Endothelial cell of umbilical vein (primary cell): ENCODE measurements around the gene PGLYRP4.

Source experiments
- EZH2 ChIP-seq: IDR thresholded peaks from 2 replicates; pipeline ENCODE4 v1.6.1; 2012; ENCODE audit warnings: borderline replicate concordance, low read depth, mild to moderate bottlenecking, moderate library complexity, low read length, inconsistent platforms; ENCODE audit not compliant: severe bottlenecking
- FOS ChIP-seq: IDR thresholded peaks from 2 replicates; pipeline ENCODE4 v1.6.1; 2011; ENCODE audit warnings: mild to moderate bottlenecking, low read length, moderate library complexity, borderline replicate concordance; ENCODE audit not compliant: insufficient read depth
- GATA2 ChIP-seq: IDR thresholded peaks from 2 replicates; pipeline ENCODE4 v1.7.0; 2011; ENCODE audit warnings: low read depth, mild to moderate bottlenecking, moderate library complexity, mixed read lengths, low read length; ENCODE audit not compliant: insufficient read length, insufficient read depth
- JUN ChIP-seq: IDR thresholded peaks from 2 replicates; pipeline ENCODE4 v1.6.1; 2011; ENCODE audit warnings: borderline replicate concordance, low read depth; ENCODE audit not compliant: insufficient read length, insufficient read depth
- MAX ChIP-seq: IDR thresholded peaks from 2 replicates; pipeline ENCODE4 v1.6.1; 2011; ENCODE audit not compliant: insufficient read depth, insufficient read length
- MYC ChIP-seq: IDR thresholded peaks from one replicate; pipeline ENCODE4 v1.6.1; 2011; ENCODE audit warnings: mild to moderate bottlenecking, low read depth, low read length
- POLR2A ChIP-seq: IDR thresholded peaks from 2 replicates; pipeline ENCODE4 v1.6.1; 2012; ENCODE audit warnings: low read depth, mild to moderate bottlenecking, control low read depth, low read length
- POLR2AphosphoS5 ChIP-seq: IDR thresholded peaks from 2 replicates; pipeline ENCODE4 v1.6.1; 2012; ENCODE audit warnings: low read depth, mild to moderate bottlenecking, control low read depth, low read length, moderate library complexity; ENCODE audit not compliant: insufficient read depth
- TF ChIP-seq, protein P1 (sequence below), 2 donors: IDR thresholded peaks; 1 replicate in 1 of 2; 2 replicates in 1 of 2; pipeline ENCODE4 v1.5.1; 2011; ENCODE audit warnings: low read length in 2 of 2, mild to moderate bottlenecking in 2 of 2, moderate library complexity in 2 of 2, control low read depth in 1 of 2, inconsistent platforms in 1 of 2, low read depth in 1 of 2; ENCODE audit not compliant: insufficient read depth in 1 of 2; ENCODE audit errors: extremely low read depth in 1 of 2

- TF ChIP-seq, protein P1, sequence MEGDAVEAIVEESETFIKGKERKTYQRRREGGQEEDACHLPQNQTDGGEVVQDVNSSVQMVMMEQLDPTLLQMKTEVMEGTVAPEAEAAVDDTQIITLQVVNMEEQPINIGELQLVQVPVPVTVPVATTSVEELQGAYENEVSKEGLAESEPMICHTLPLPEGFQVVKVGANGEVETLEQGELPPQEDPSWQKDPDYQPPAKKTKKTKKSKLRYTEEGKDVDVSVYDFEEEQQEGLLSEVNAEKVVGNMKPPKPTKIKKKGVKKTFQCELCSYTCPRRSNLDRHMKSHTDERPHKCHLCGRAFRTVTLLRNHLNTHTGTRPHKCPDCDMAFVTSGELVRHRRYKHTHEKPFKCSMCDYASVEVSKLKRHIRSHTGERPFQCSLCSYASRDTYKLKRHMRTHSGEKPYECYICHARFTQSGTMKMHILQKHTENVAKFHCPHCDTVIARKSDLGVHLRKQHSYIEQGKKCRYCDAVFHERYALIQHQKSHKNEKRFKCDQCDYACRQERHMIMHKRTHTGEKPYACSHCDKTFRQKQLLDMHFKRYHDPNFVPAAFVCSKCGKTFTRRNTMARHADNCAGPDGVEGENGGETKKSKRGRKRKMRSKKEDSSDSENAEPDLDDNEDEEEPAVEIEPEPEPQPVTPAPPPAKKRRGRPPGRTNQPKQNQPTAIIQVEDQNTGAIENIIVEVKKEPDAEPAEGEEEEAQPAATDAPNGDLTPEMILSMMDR (IDR thresholded peaks at IDR 0.05; ENCODE audit: extremely low read depth in 1 of 2, insufficient read depth in 1 of 2, low read depth in 1 of 2, low read length in 2 of 2), result no peak
- TF ChIP-seq POLR2A (no peak), MAX (no peak), POLR2AphosphoS5 (no peak), EZH2 (no peak), MYC (no peak), GATA2 (no peak), JUN (no peak), FOS (no peak)
Measured at GRCh38 chr1:153343811-153344717, 4.6 kb downstream of the PGLYRP4 start.
